Superior temporal gyrus (tissue), 1 donor: ENCODE data around the gene CMTR1.
"Not testable (repeated sequence)": the region's sequence is repeated elsewhere in the genome, so short reads cannot be mapped to it uniquely, and the experiment has no call there.

Source experiments
- DNase-seq: peaks from one replicate; pipeline ENCODE4 v3.0.0-alpha.2; 2016; ENCODE audit errors: extremely low spot score

CMTR1 gene

GRCh38 chr6:37435373-37435772, 2.4 kb downstream of the CMTR1 start:
- DNase-seq = no peak

GRCh38 chr6:37435816-37436215, 2.8 kb downstream of the CMTR1 start:
- DNase-seq = no peak

- DNase-seq = no peak
Measured at GRCh38 chr6:37438930-37439329, 5.9 kb downstream of the CMTR1 start.

GRCh38 chr6:37441651-37442050, 8.6 kb downstream of the CMTR1 start:
- DNase-seq = no peak

- DNase-seq = no peak
Measured at GRCh38 chr6:37442416-37443215, 9.6 kb downstream of the CMTR1 start.

- not testable (repeated sequence) for DNase-seq
Measured at GRCh38 chr6:37443216-37443542, 10.2 kb downstream of the CMTR1 start.

GRCh38 chr6:37449984-37450383, 17.0 kb downstream of the CMTR1 start:
- DNase-seq = no peak

GRCh38 chr6:37451441-37452193, 18.6 kb downstream of the CMTR1 start:
- DNase-seq = no peak

- no peak for DNase-seq
Measured at GRCh38 chr6:37452522-37452921, 19.5 kb downstream of the CMTR1 start.

- no peak for DNase-seq
Measured at GRCh38 chr6:37454420-37455140, 21.6 kb downstream of the CMTR1 start.

GRCh38 chr6:37456126-37456525, 23.1 kb downstream of the CMTR1 start:
- DNase-seq = no peak

GRCh38 chr6:37456816-37457560, 24.0 kb downstream of the CMTR1 start:
- DNase-seq = no peak

- DNase-seq = no peak
Measured at GRCh38 chr6:37459981-37460800, 27.2 kb downstream of the CMTR1 start.

- no peak for DNase-seq
Measured at GRCh38 chr6:37460805-37461204, 27.8 kb downstream of the CMTR1 start.

GRCh38 chr6:37463110-37463509, 30.1 kb downstream of the CMTR1 start:
- DNase-seq = no peak

- no peak for DNase-seq
Measured at GRCh38 chr6:37467718-37468117, 34.7 kb downstream of the CMTR1 start.

GRCh38 chr6:37473364-37474095, 40.5 kb downstream of the CMTR1 start:
- DNase-seq = no peak

- DNase-seq = no peak
Measured at GRCh38 chr6:37474316-37474715, 41.3 kb downstream of the CMTR1 start.

- DNase-seq = no peak
Measured at GRCh38 chr6:37477191-37477590, 44.2 kb downstream of the CMTR1 start.
